Fibroblast of lung (primary cell): ENCODE results near the gene C16orf92. TPM values are rescaled to one million over a fixed set of nuclear protein-coding genes. Genes with fewer than 3 reads are reported as not detected.
A peak's percentile ranks its signal among the peaks of the same experiment; 100 is the strongest.
"Not testable (repeated sequence)": the region's sequence is repeated elsewhere in the genome, so short reads cannot be mapped to it uniquely, and the experiment has no call there.

Source experiments
- DNase-seq, 2 donors: peaks; one replicate each; pipeline versions ENCODE4 v3.0.0 to v3.0.0-alpha.2; 2010; ENCODE audit warnings: low read depth in 2 of 2
- H2AFZ ChIP-seq: 2 replicates; pipeline ENCODE4 v1.5.1; 2012; ENCODE audit warnings: low read length, control low read depth, inconsistent platforms
- H3K27ac ChIP-seq: 2 replicates; pipeline ENCODE4 v1.5.1; 2011; ENCODE audit warnings: low read length, control low read depth; ENCODE audit not compliant: insufficient read depth
- H3K27me3 ChIP-seq: 2 replicates; pipeline ENCODE4 v1.5.1; 2011; ENCODE audit warnings: mild to moderate bottlenecking, low read length; ENCODE audit not compliant: control insufficient read depth, insufficient read depth
- H3K36me3 ChIP-seq: 2 replicates; pipeline ENCODE4 v1.5.1; 2011; ENCODE audit warnings: low read length; ENCODE audit not compliant: control insufficient read depth, insufficient read depth
- H3K4me1 ChIP-seq: 2 replicates; pipeline ENCODE4 v1.5.1; 2011; ENCODE audit warnings: low read length; ENCODE audit not compliant: control insufficient read depth, insufficient read depth; ENCODE audit errors: extremely low read depth
- H3K4me2 ChIP-seq: 2 replicates; pipeline ENCODE4 v1.5.1; 2011; ENCODE audit warnings: low read length, control low read depth; ENCODE audit not compliant: insufficient read depth; ENCODE audit errors: extremely low read depth
- H3K4me3 ChIP-seq, 4 experiments: fragments of 200-600 bp in 1 of 4; sonication (generic) in 1 of 4; replicated peaks in 1 of 4; 2 replicates each; pipeline ENCODE4 v1.5.1; 2011 to 2016; ENCODE audit warnings: low read length in 4 of 4, low read depth in 3 of 4, mild to moderate bottlenecking in 3 of 4, control low read depth in 2 of 4, inconsistent platforms in 1 of 4, mixed read lengths in 1 of 4; ENCODE audit not compliant: insufficient read depth in 1 of 4; ENCODE audit errors: control extremely low read depth in 1 of 4
- H3K79me2 ChIP-seq: 2 replicates; pipeline ENCODE4 v1.5.1; 2012; ENCODE audit warnings: mild to moderate bottlenecking, low read length, inconsistent platforms; ENCODE audit not compliant: control insufficient read depth, insufficient read depth
- H3K9ac ChIP-seq: 2 replicates; pipeline ENCODE4 v1.5.1; 2011; ENCODE audit warnings: mild to moderate bottlenecking, low read length, control low read depth; ENCODE audit not compliant: insufficient read depth
- H3K9me3 ChIP-seq: 2 replicates; pipeline ENCODE4 v1.5.1; 2012; ENCODE audit warnings: low read depth, low read length; ENCODE audit not compliant: control insufficient read depth, insufficient read depth
- H4K20me1 ChIP-seq: 2 replicates; pipeline ENCODE4 v1.5.1; 2011; ENCODE audit warnings: low read length; ENCODE audit not compliant: control insufficient read depth, insufficient read depth; ENCODE audit errors: extremely low read depth
- EZH2 ChIP-seq: IDR thresholded peaks from 2 replicates; pipeline ENCODE4 v1.5.1; 2012; ENCODE audit warnings: low read length, control low read depth, mild to moderate bottlenecking; ENCODE audit errors: missing control alignments
- polyA plus RNA-seq, 2 donors: library from polyadenylated mRNA; depleted of rRNA in 1 of 2; stranded (reverse) in 1 of 2; unstranded in 1 of 2; fragments of >200 nt; gene quantifications; 2 replicates each; pipeline ENCODE4 v1.2.1, GENCODE V29; 2011 to 2012; ENCODE audit warnings: missing spikeins in 1 of 2
- total RNA-seq: library from RNA; depleted of rRNA; stranded (reverse); fragments of >200 nt; gene quantifications from 2 replicates; pipeline ENCODE4 v1.2.1, GENCODE V29; 2014
- TF ChIP-seq, protein P1 (sequence below), 2 donors: IDR thresholded peaks in 1 of 2; conservative IDR thresholded peaks in 1 of 2; 1 replicate in 1 of 2; 2 replicates in 1 of 2; pipeline ENCODE4 v1.5.1; 2011 to 2012; ENCODE audit warnings: low read length in 2 of 2, control low read depth in 1 of 2, inconsistent platforms in 1 of 2, low read depth in 1 of 2, mild to moderate bottlenecking in 1 of 2

C16orf92 gene
- total and polyA plus RNA-seq, 2 donors (not counting 1 experiment from before 2014, with no cell fraction given), result not detected

DNA sequence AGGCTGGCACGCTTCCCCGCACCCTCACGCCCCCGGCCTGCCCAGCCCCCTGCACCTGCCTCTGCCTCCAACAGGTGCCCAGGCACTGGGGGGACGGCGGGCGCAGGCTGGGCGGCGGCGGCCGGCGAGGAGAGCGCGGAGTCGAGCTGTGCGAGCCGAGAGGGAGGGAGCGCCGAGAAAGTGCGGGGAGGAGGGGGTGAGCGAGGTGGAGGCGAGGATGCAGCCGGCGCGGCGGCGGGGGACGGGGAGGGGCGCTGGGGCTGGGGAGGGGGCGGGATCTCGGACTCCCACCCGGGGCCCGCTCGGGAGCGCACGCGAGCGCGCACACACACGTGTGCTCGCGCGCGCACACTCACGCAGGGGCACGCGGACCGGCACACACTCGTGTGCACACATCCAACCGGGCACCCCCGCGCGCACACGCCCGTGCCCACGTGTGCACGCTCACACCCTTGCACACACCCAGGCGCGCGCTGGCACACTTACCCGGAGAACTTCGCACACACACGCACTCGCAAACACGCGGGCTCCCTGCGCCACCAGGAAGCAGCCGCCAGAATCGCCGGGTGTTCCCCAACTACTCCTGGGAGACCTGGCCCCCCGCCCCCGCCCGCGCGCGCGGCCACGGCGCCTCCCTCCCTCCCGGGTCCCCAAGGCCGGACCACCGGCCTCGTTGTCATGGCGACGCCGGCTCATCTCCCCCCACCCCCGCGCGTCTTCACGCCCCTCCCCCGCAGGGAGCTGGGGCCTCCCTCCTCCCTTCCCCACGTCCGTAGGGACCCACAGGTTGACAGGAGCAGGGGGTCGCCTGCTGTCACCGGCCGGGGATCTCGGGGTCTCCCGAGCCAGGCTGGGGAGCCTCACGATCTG is 11.9 kb upstream of the C16orf92 start, which contains the start of gene DOC2A:
Gene DOC2A, minus strand, starts transcription at position 184 of the 870 bp plus-strand sequence. CDS start 805 bp downstream, outside the sequence.
- Histone ChIP-seq H3K79me2 (no peaks in the 10 kb centered on the region), H3K4me3 (peak within 1 kb of the TSS in 2 of 4 experiments; percentile 29 to 46), H3K27ac (no peak within 1 kb of the TSS), H3K27me3 (peaks cover 19% of the 10 kb centered on the region), H3K9me3 (no peaks in the 10 kb centered on the region), H3K36me3 (peaks cover under 1% of the 10 kb centered on the region), H4K20me1 (no peaks in the 10 kb centered on the region), H3K4me1 (no peaks in the 10 kb centered on the region), H3K4me2 (peak within 1 kb of the TSS; percentile 64), H3K9ac (no peak within 1 kb of the TSS), H2AFZ (no peak within 1 kb of the TSS)
- DNase-seq, result no peak
- TF ChIP-seq, protein P1, sequence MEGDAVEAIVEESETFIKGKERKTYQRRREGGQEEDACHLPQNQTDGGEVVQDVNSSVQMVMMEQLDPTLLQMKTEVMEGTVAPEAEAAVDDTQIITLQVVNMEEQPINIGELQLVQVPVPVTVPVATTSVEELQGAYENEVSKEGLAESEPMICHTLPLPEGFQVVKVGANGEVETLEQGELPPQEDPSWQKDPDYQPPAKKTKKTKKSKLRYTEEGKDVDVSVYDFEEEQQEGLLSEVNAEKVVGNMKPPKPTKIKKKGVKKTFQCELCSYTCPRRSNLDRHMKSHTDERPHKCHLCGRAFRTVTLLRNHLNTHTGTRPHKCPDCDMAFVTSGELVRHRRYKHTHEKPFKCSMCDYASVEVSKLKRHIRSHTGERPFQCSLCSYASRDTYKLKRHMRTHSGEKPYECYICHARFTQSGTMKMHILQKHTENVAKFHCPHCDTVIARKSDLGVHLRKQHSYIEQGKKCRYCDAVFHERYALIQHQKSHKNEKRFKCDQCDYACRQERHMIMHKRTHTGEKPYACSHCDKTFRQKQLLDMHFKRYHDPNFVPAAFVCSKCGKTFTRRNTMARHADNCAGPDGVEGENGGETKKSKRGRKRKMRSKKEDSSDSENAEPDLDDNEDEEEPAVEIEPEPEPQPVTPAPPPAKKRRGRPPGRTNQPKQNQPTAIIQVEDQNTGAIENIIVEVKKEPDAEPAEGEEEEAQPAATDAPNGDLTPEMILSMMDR (conservative IDR thresholded peaks at IDR 0.05 in 1 of 2, IDR thresholded peaks at IDR 0.05 in 1 of 2; ENCODE audit: low read depth in 1 of 2, low read length in 2 of 2), result no peak
- peak; percentile 31 for TF ChIP-seq EZH2

DNA sequence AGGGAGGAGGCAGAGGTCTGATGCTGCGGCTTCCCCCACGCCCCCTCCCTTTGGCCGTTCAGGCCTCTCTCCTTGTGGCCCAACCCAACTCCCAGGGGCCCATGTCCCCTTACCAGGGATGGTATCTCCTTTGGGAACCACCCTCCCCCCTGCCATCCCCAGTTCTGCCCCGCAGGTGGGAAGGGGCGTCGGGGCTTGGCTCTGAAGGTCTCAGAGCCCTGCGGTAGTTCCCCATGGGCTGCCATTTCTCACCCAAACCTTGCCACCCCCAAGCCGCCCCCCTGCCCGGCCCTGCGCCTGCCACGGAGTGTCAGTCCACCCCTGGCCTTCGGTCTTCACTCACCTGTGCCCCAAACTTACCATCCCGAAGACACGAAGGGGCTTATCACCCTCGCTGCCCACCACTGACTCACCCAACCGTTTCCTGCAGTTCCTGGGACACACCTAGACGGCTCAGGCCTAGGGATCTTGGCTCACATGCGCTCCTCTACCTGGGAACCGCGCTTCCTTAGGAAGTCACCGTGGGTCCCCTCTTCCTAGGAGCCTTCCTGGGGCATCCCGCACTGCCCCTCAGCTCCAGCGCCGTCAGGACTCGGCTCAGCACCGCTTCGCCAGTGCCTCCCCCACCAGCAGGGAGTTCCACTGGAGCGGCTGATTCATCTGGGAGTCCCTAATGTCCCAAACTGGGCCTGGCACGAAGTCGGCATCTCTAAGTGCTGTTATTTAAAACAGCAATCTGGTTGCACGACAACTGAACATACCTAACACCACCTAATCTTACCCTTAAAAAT is 11.1 kb upstream of the C16orf92 start:
- Histone ChIP-seq H3K9ac (no peak overlapping the region), H3K79me2 (no peaks in the 10 kb centered on the region), H3K27ac (no peak overlapping the region), H3K9me3 (no peaks in the 10 kb centered on the region), H3K4me3 (no peak overlapping the region), H2AFZ (no peak overlapping the region), H3K36me3 (no peaks in the 10 kb centered on the region), H3K4me2 (no peak overlapping the region), H3K4me1 (no peaks in the 10 kb centered on the region), H3K27me3 (peaks cover 19% of the 10 kb centered on the region), H4K20me1 (no peaks in the 10 kb centered on the region)
- peak; percentile 46 for TF ChIP-seq EZH2
- TF ChIP-seq, protein P1 (conservative IDR thresholded peaks at IDR 0.05 in 1 of 2, IDR thresholded peaks at IDR 0.05 in 1 of 2; ENCODE audit: low read depth in 1 of 2, low read length in 2 of 2), result no peak
- no peak for DNase-seq

DNA sequence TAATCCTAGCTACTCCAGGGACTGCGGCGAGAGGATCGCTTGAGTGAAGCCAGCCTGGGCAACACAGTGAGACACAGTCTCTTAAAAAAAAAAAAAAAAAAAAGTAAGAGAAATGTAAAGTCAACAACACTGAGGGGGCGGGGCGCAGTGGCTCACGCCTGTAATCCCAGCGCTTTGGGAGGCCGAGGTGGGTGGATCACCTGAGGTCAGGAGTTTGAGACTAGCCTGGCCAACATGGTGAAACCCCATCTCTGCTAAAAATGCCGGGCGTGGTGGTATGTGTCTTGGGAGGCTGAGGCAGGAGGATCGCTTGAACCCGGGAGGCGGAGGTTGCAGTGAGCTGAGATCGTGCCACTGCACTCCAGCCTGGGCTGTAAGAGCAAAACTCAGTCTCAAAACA is 10.4 kb upstream of the C16orf92 start:
- not testable (repeated sequence) for H4K20me1 ChIP-seq, H3K36me3 ChIP-seq, H3K4me3 ChIP-seq, H3K9me3 ChIP-seq, H3K4me1 ChIP-seq, H3K4me2 ChIP-seq, H2AFZ ChIP-seq, H3K79me2 ChIP-seq, DNase-seq, H3K27ac ChIP-seq, H3K9ac ChIP-seq
- peaks cover 19% of the 10 kb centered on the region for H3K27me3 ChIP-seq

DNA sequence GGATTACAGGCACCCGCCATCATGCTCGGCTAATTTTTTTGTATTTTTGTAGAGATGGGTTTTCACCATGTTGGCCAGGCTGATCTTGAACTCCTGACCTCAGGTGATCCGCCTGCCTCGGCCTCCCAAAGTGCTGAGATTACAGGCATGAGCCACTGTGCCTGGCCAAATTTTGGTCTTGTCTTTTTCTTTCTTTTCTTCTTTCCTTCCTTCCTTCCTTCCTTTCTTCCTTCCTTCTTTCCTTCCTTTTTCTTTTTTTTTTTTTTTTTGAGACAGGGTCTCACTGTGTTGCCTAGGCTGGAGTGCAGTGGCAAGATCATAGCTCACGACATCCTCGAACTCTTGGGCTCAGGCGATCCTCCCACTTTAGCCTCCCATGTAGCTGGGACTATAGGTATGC is 7.5 kb upstream of the C16orf92 start:
- H3K27ac ChIP-seq, H3K4me3 ChIP-seq, H4K20me1 ChIP-seq, H3K4me1 ChIP-seq, H3K79me2 ChIP-seq, H3K36me3 ChIP-seq, DNase-seq, H3K4me2 ChIP-seq, H3K9me3 ChIP-seq, H3K9ac ChIP-seq, H2AFZ ChIP-seq: not testable (repeated sequence)
- peaks cover 13% of the 10 kb centered on the region for H3K27me3 ChIP-seq
